BJ (cell line): ENCODE data around the gene FAM20A. TPM values are rescaled to one million over a fixed set of nuclear protein-coding genes. Genes with fewer than 3 reads are reported as not detected.

Experiments used
- CTCF ChIA-PET: fragments of 350-600 bp; formaldehyde crosslinking; extraction: SDS; loops from one replicate; lab custom pipeline; 2021; ENCODE audit warnings: antibody characterized with exemption, inconsistent platforms; lab: Yijun Ruan, JAX
- POLR2A ChIA-PET: fragments of 300-600 bp; sonication (Branson Sonifier 250); formaldehyde crosslinking; extraction: SDS; loops from one replicate; lab custom pipeline; 2021; ENCODE audit warnings: antibody characterized with exemption; lab: Charles Lee
- DNase-seq: peaks from one replicate; pipeline ENCODE4 v3.0.0-alpha.2; 2011; ENCODE audit warnings: low read depth
- H3K27me3 ChIP-seq: 2 replicates; pipeline ENCODE4 v1.6.0; 2011; ENCODE audit warnings: low read length; ENCODE audit not compliant: control insufficient read depth, insufficient read depth
- H3K36me3 ChIP-seq: 2 replicates; pipeline ENCODE4 v1.5.1; 2011; ENCODE audit warnings: low read length; ENCODE audit not compliant: control insufficient read depth, insufficient read depth
- H3K4me3 ChIP-seq: 2 replicates; pipeline ENCODE4 v1.5.1; 2011; ENCODE audit warnings: low read depth, mild to moderate bottlenecking, control low read depth, low read length
- polyA plus RNA-seq: library from polyadenylated mRNA; depleted of rRNA; stranded (reverse); fragments of >200 nt; gene quantifications from 2 replicates; pipeline ENCODE4 v1.2.3, GENCODE V29; 2011
- TF ChIP-seq, protein P1 (sequence below): IDR thresholded peaks from 2 replicates; pipeline ENCODE4 v1.5.1; 2011; ENCODE audit warnings: low read depth, mild to moderate bottlenecking, control low read depth, inconsistent platforms, low read length, moderate library complexity; ENCODE audit not compliant: insufficient read depth

FAM20A gene
- polyA plus RNA-seq, 1 experiment = 24.1 TPM

- Histone ChIP-seq H3K27me3 (no peaks in the 10 kb centered on the region), H3K4me3 (peak overlapping the region; percentile 75), H3K36me3 (peaks cover 10% of the 10 kb centered on the region)
- TF ChIP-seq, protein P1, sequence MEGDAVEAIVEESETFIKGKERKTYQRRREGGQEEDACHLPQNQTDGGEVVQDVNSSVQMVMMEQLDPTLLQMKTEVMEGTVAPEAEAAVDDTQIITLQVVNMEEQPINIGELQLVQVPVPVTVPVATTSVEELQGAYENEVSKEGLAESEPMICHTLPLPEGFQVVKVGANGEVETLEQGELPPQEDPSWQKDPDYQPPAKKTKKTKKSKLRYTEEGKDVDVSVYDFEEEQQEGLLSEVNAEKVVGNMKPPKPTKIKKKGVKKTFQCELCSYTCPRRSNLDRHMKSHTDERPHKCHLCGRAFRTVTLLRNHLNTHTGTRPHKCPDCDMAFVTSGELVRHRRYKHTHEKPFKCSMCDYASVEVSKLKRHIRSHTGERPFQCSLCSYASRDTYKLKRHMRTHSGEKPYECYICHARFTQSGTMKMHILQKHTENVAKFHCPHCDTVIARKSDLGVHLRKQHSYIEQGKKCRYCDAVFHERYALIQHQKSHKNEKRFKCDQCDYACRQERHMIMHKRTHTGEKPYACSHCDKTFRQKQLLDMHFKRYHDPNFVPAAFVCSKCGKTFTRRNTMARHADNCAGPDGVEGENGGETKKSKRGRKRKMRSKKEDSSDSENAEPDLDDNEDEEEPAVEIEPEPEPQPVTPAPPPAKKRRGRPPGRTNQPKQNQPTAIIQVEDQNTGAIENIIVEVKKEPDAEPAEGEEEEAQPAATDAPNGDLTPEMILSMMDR = no peak
- POLR2A ChIA-PET = interaction anchor here (0.6 kb wide), 1 partner anchor 107 kb away, joined by 3 read pairs; no protein-coding TSS in a partner anchor
- CTCF ChIA-PET = interaction anchor here (0.8 to 1.3 kb wide), 2 partner anchors 19 to 21 kb away, joined by 3 read pairs; no protein-coding TSS in a partner anchor
- DNase-seq = no peak
Observed at GRCh38 chr17:68514831-68515635, 86.1 kb downstream of the FAM20A start.

DNA sequence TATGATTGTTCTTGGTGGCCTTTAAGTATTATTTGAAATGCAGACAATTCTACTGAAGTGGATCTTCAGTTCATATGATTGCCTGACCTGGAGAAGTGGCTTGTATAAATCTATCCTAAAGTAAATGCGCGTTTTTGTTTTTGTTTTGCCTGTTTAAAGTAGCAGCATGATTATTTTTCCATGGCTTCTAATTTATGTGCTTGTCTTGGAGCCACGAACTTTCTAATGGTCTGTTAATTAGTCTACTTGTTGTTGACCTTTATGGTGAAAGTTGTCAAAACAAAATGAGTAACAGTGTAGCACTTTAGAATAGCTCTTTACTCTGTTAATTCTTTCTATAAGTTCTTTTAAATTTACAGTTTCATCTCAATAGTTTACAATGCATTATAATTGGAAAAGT is 87.2 kb downstream of the FAM20A start:
- H3K4me3 ChIP-seq = peak overlapping the region; percentile 75
- ChIA-PET CTCF (no interaction called here), POLR2A (no interaction called here)
- peaks cover 8% of the 10 kb centered on the region for H3K36me3 ChIP-seq
- TF ChIP-seq, protein P1 = no peak
- DNase-seq = no peak
- no peaks in the 10 kb centered on the region for H3K27me3 ChIP-seq

GRCh38 chr17:68512960-68513474 is 88.2 kb downstream of the FAM20A start:
- Histone ChIP-seq H3K27me3 (no peaks in the 10 kb centered on the region), H3K36me3 (peaks cover 4% of the 10 kb centered on the region), H3K4me3 (peak overlapping the region; percentile 75)
- TF ChIP-seq, protein P1 = no peak
- ChIA-PET POLR2A (interaction anchor here (0.6 kb wide), 1 partner anchor 55 kb away, joined by 3 read pairs; the partner anchor contains the start of gene WIPI1), CTCF (interaction anchor here (1.0 to 1.7 kb wide), 5 partner anchors 13 to 246 kb away, joined by 3 to 5 read pairs (median 3); no protein-coding TSS in a partner anchor)
- no peak for DNase-seq

DNA sequence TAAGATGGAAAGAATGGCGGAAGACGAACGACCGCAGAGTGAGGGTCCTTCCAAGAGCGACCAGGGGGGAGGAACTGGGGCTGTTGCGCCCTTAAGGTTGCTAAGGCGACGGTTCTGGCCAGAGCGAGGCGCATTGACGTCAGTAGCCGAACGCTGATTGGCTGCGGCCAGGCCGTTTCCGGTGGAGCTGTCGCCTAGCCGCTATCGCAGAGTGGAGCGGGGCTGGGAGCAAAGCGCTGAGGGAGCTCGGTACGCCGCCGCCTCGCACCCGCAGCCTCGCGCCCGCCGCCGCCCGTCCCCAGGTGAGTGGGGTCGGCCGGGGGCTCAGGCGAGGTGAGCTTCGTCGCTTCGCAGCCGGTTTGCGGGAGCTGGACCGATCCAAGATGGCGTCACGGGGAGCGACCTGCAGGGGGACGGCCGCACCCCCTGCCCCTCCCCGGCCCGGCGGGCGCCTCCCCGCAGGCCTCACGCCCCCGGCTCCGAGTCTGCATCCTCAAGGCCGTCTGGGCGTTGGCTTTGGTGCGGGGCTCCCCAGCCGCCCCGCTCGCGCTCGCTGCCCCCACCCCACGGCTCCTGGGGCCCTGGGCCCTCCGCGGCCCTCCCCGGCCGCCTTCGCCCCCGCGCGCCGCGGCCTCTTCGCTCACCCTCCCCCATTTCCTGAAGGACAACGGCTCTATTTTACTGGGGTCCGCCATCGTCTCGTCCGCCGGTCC is 88.8 kb downstream of the FAM20A start, which contains the start of gene PRKAR1A:
TSS of gene PRKAR1A (plus strand) at position 184 of the 713 bp plus-strand sequence. CDS start 2,970 bp downstream, outside the sequence.
- ChIA-PET CTCF (interaction anchor here (1.0 to 1.7 kb wide), 7 partner anchors 9 to 247 kb away, joined by 3 to 6 read pairs (median 3); no protein-coding TSS in a partner anchor), POLR2A (interaction anchor here (0.6 kb wide), 2 partner anchors 55 to 264 kb away, joined by 3 read pairs; partner anchors contain the start of gene WIPI1)
- H3K4me3 ChIP-seq = peak within 1 kb of the TSS; percentile 75

More for the DNA sequence above, 88.8 kb downstream of the FAM20A start, which contains the start of gene PRKAR1A:
- H3K36me3 ChIP-seq = peaks cover 1% of the 10 kb centered on the region; the same call in 1 of the 2 replicates
- no peaks in the 10 kb centered on the region for H3K27me3 ChIP-seq
- peak; percentile 67 for DNase-seq
- TF ChIP-seq, protein P1 = no peak
